ENCODE measurements around the gene SFT2D2. TPM values are rescaled to one million over a fixed set of nuclear protein-coding genes. Genes with fewer than 3 reads are reported as not detected.

SFT2D2 gene
- total RNA-seq, 1 donor from 2014 or later = 36.8 TPM

- Mint-ChIP-seq H3K27ac (ENCODE audit: unreplicated experiment) (no peak overlapping the region), H3K4me3 (ENCODE audit: unreplicated experiment) (no peak overlapping the region), H3K4me1 (ENCODE audit: unreplicated experiment) (no peaks in the 10 kb centered on the region), H3K36me3 (ENCODE audit: low read depth, unreplicated experiment) (no peaks in the 10 kb centered on the region), H3K9me3 (ENCODE audit: unreplicated experiment) (no peaks in the 10 kb centered on the region), H3K27me3 (ENCODE audit: unreplicated experiment) (peaks cover 2% of the 10 kb centered on the region)
- DNase-seq (ENCODE audit: low spot score) = no peak
- TF ChIP-seq CTCF (IDR thresholded peaks at IDR 0.05; ENCODE audit: unreplicated experiment) = no peak
Observed at GRCh38 chr1:168271636-168272035, 45.8 kb downstream of the SFT2D2 start.

GRCh38 chr1:168273575-168273974 lies 47.8 kb downstream of the SFT2D2 start:
- no peak for TF ChIP-seq CTCF (IDR thresholded peaks at IDR 0.05; ENCODE audit: unreplicated experiment)
- no peak for DNase-seq (ENCODE audit: low spot score)
- no peaks in the 10 kb centered on the region for H3K9me3 Mint-ChIP-seq (ENCODE audit: unreplicated experiment)
- no peak overlapping the region for H3K27ac Mint-ChIP-seq (ENCODE audit: unreplicated experiment)
- peaks cover 2% of the 10 kb centered on the region for H3K27me3 Mint-ChIP-seq (ENCODE audit: unreplicated experiment)
- no peak overlapping the region for H3K4me3 Mint-ChIP-seq (ENCODE audit: unreplicated experiment)
- H3K4me1 Mint-ChIP-seq (ENCODE audit: unreplicated experiment) = no peaks in the 10 kb centered on the region
- no peaks in the 10 kb centered on the region for H3K36me3 Mint-ChIP-seq (ENCODE audit: low read depth, unreplicated experiment)

- no peak for TF ChIP-seq CTCF (IDR thresholded peaks at IDR 0.05; ENCODE audit: unreplicated experiment)
- no peak overlapping the region for H3K4me3 Mint-ChIP-seq (ENCODE audit: unreplicated experiment)
Observed at GRCh38 chr1:168279253-168279652, 53.4 kb downstream of the SFT2D2 start.

GRCh38 chr1:168280296-168280927 lies 54.6 kb downstream of the SFT2D2 start, which contains the start of gene TBX19:
Gene TBX19, plus strand, starts transcription at chr1:168280877. Its CDS starts 214 bp downstream, at chr1:168281091.
- no peaks in the 10 kb centered on the region for H3K36me3 Mint-ChIP-seq (ENCODE audit: low read depth, unreplicated experiment)
- no peaks in the 10 kb centered on the region for H3K9me3 Mint-ChIP-seq (ENCODE audit: unreplicated experiment)
- no peak within 1 kb of the TSS for H3K4me3 Mint-ChIP-seq (ENCODE audit: unreplicated experiment)
- H3K4me1 Mint-ChIP-seq (ENCODE audit: unreplicated experiment) = peaks cover 11% of the 10 kb centered on the region
- no peak within 1 kb of the TSS for H3K27ac Mint-ChIP-seq (ENCODE audit: unreplicated experiment)
- DNase-seq (ENCODE audit: low spot score) = no peak
- TF ChIP-seq CTCF (IDR thresholded peaks at IDR 0.05; ENCODE audit: unreplicated experiment) = no peak
- H3K27me3 Mint-ChIP-seq (ENCODE audit: unreplicated experiment) = no peaks in the 10 kb centered on the region

More at GRCh38 chr1:168279253-168279652, 53.4 kb downstream of the SFT2D2 start:
- H3K36me3 Mint-ChIP-seq (ENCODE audit: low read depth, unreplicated experiment) = no peaks in the 10 kb centered on the region
- H3K27ac Mint-ChIP-seq (ENCODE audit: unreplicated experiment) = no peak overlapping the region
- no peaks in the 10 kb centered on the region for H3K9me3 Mint-ChIP-seq (ENCODE audit: unreplicated experiment)
- no peak for DNase-seq (ENCODE audit: low spot score)
- peaks cover 7% of the 10 kb centered on the region for H3K4me1 Mint-ChIP-seq (ENCODE audit: unreplicated experiment)
- no peaks in the 10 kb centered on the region for H3K27me3 Mint-ChIP-seq (ENCODE audit: unreplicated experiment)

- H3K4me1 Mint-ChIP-seq (ENCODE audit: unreplicated experiment) = peaks cover 13% of the 10 kb centered on the region
- no peak for DNase-seq (ENCODE audit: low spot score)
- H3K27me3 Mint-ChIP-seq (ENCODE audit: unreplicated experiment) = no peaks in the 10 kb centered on the region
- TF ChIP-seq CTCF (IDR thresholded peaks at IDR 0.05; ENCODE audit: unreplicated experiment) = no peak
- H3K36me3 Mint-ChIP-seq (ENCODE audit: low read depth, unreplicated experiment) = no peaks in the 10 kb centered on the region
- H3K9me3 Mint-ChIP-seq (ENCODE audit: unreplicated experiment) = no peaks in the 10 kb centered on the region
- no peak overlapping the region for H3K27ac Mint-ChIP-seq (ENCODE audit: unreplicated experiment)
- H3K4me3 Mint-ChIP-seq (ENCODE audit: unreplicated experiment) = no peak overlapping the region
Observed at GRCh38 chr1:168281603-168282325, 56.0 kb downstream of the SFT2D2 start.
